Urinary bladder (tissue), 4 donors: ENCODE data around the gene BRIP1. TPM values are rescaled to one million over a fixed set of nuclear protein-coding genes. Genes with fewer than 3 reads are reported as not detected.
"Not testable (repeated sequence)": the region's sequence is repeated elsewhere in the genome, so short reads cannot be mapped to it uniquely, and the experiment has no call there.

Experiments
- DNase-seq: peaks from one replicate; pipeline ENCODE4 v3.0.0-alpha.2; 2015; ENCODE audit errors: extremely low spot score
- H3K27ac ChIP-seq: one replicate; pipeline ENCODE4 v1.5.1; 2013; ENCODE audit warnings: low read depth, mild to moderate bottlenecking, moderate library complexity
- H3K36me3 ChIP-seq: one replicate; pipeline ENCODE4 v1.6.1; 2013; ENCODE audit warnings: mild to moderate bottlenecking, moderate library complexity; ENCODE audit not compliant: insufficient read depth
- H3K4me1 ChIP-seq: one replicate; pipeline ENCODE4 v1.6.1; 2013; ENCODE audit warnings: mild to moderate bottlenecking, moderate library complexity; ENCODE audit not compliant: insufficient read depth
- H3K4me3 ChIP-seq: one replicate; pipeline ENCODE4 v1.5.1; 2013; ENCODE audit warnings: low read depth, low read length
- WGBS: extraction: QIAGEN DNeasy Blood & Tissue Kit; methylation state at CpG from one replicate; pipeline ENCODE4 v1.1.7; 2013; 5-methylcytosine and 5-hydroxymethylcytosine counted together
- polyA plus RNA-seq: library from polyadenylated mRNA; stranded (reverse); fragments of 200-250 nt; gene quantifications from one replicate; pipeline ENCODE4 v1.2.3, GENCODE V29; 2013
- total RNA-seq: library from RNA; depleted of rRNA; stranded (reverse); fragments of >200 nt; gene quantifications from one replicate; pipeline ENCODE4 v1.2.3, GENCODE V29; 2014
- donor health status: healthy with polysubstance abuse.
- donor health status: healthy.

BRIP1 gene
- total RNA-seq (19.0 TPM), polyA plus RNA-seq (0.41 TPM)

DNA sequence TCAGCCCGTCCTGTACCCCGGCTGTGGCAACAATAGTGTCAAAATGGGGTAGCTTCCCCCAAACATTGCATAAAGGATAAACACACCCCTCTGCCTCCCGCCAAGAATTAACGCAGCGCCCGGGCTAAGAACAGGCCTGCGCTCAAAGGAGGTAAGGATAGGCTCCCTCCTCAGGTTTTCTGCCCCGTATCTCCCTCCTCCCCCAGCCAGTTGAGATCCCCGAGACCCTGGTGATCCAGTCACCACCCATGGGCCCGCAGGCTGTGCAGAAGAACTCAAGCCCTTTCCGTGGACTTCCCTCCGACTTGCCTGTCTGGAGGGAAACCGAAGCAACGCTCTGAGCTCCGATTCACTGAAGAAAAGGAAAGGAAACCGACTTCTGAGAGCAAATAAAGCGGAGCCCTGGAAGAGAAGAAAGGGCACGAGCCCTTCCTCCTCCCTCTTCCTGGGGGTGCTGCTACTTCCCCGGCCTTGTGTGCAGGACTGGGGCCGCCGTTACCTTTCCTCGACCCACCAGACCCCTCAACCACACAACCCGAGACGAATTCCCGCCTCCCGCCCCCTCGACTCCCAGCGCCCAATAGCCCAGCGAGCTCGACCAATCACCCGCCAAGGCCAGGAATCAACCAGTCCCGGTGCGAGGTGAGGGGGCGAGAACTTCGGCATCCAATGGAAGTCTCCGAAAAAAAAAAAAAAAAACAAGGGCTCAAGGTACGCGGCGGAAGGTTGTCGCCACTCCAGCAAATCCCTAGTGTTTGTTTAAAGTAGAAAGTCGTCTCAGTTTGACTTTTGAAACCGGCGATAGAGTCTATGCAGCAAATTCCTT lies at the start of gene BRIP1:
TSS of gene BRIP1 (minus strand) at position 554 of the 826 bp plus-strand sequence. CDS start 1,989 bp downstream, outside the sequence.
- H3K4me3 ChIP-seq = peak within 1 kb of the TSS; percentile 66
- H3K4me1 ChIP-seq = no peaks in the 10 kb centered on the region
- H3K27ac ChIP-seq = peak within 1 kb of the TSS; percentile 71
- DNase-seq = peak; percentile 95
- under 1% methylated on average over 43 of the region's 43 CpGs for WGBS
- H3K36me3 ChIP-seq = no peaks in the 10 kb centered on the region

DNA sequence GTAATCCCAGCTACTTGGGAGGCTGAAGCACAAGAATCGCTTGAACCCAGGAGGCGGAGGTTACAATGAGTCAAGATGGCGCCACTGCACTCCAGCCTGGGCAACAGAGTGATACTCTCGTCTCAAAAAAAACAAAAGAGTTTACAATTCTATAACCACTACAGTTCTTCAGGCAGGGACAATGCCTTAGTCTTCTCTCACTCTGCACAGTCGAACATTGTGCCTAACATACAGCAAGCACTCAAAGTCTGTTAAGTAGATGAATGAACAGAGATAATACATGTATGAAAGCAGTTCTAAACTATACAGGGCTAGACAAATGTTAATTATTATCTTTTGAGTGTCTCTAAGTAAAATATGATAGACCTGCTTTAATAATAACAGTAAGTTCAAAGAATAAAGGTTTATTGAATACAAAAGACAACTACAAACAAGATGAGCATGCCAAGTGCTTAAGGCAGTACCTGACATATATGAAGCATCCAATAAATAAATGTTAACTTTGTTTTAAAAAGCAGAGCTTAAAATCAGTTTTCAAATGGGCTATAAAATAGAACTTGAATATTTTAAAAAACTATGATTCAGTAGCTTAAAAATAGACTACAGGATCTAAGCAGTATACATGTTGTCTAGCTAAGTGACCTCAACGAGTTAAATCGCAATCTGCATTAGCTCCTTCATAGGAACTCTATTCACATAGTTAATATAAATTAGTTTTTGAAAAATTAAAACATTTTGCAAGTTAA lies 45.1 kb upstream of the BRIP1 start:
- peaks cover 3% of the 10 kb centered on the region for H3K36me3 ChIP-seq
- DNase-seq = no peak
- H3K4me1 ChIP-seq = no peaks in the 10 kb centered on the region
- H3K27ac ChIP-seq = no peak overlapping the region
- H3K4me3 ChIP-seq = no peak overlapping the region
- WGBS = 93% methylated on average over 7 of the region's 7 CpGs

GRCh38 chr17:61907361-61907760 lies 44.0 kb upstream of the BRIP1 start:
- no peak for DNase-seq
- Histone ChIP-seq H3K36me3 (peaks cover 3% of the 10 kb centered on the region), H3K27ac (no peak overlapping the region), H3K4me3 (no peak overlapping the region), H3K4me1 (no peaks in the 10 kb centered on the region)
- WGBS = 94% methylated on average over 5 of the region's 5 CpGs

GRCh38 chr17:61904094-61904710 lies 40.9 kb upstream of the BRIP1 start:
- no peak for DNase-seq
- Histone ChIP-seq H3K4me3 (no peak overlapping the region), H3K36me3 (peaks cover 2% of the 10 kb centered on the region), H3K4me1 (no peaks in the 10 kb centered on the region), H3K27ac (no peak overlapping the region)
- WGBS = 91% methylated on average over 5 of the region's 5 CpGs

DNA sequence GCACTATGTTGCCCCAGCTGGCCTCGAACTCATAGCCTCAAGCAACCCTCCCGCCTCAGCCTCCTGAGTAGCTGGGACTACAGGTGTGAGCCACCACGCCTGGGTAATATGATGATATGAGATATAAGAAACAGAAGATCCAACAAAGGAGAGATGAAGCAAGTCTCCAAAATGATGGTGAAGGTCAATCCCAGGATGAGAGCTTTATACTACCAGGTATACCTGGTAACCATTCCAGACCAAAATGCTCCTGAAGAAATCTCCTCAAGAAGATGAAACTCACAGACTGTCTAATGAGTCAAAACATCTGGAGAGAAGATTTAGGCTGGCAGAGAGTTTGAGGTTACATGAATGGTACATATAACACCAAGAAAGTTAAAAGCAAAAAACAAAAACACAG lies 39.9 kb upstream of the BRIP1 start:
- Histone ChIP-seq H3K27ac (no peak overlapping the region), H3K4me1 (no peaks in the 10 kb centered on the region), H3K36me3 (peaks cover 2% of the 10 kb centered on the region), H3K4me3 (no peak overlapping the region)
- 100% methylated on average over 3 of the region's 3 CpGs for whole genome bisulfite sequencing
- no peak for DNase-seq

DNA sequence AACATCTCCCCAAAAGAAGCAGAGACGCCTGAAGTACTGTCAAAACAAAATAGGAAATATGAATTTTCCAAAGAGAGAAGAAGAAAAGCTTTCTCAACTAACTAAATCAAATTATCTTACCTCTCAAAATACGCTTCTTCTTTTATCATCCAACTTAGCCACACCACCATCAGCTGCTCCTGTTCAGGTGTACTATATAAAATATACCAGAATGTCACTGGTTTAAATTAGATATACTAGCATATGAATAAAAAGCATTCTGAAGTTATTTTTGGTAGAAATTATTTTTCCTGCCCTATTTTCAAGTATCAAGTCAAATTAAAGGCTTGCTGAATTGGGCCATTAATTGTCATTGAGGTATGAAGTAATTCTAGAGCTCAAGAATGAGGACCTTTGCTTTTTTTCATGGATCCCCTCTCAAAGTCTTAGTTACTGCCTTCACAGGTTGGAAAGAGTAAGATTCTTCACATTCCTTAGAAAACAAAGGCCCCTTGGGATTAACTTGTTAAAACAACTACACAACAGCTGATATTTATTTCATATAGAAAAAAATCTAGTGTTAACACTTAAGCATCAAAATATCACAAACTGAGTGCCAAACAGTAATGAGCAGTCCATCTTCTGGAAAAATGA lies 34.3 kb upstream of the BRIP1 start:
- peaks cover 3% of the 10 kb centered on the region for H3K36me3 ChIP-seq
- no peak overlapping the region for H3K4me3 ChIP-seq
- H3K27ac ChIP-seq = no peak overlapping the region
- no peaks in the 10 kb centered on the region for H3K4me1 ChIP-seq
- 89% methylated on average over 2 of the region's 2 CpGs for WGBS
- no peak for DNase-seq

DNA sequence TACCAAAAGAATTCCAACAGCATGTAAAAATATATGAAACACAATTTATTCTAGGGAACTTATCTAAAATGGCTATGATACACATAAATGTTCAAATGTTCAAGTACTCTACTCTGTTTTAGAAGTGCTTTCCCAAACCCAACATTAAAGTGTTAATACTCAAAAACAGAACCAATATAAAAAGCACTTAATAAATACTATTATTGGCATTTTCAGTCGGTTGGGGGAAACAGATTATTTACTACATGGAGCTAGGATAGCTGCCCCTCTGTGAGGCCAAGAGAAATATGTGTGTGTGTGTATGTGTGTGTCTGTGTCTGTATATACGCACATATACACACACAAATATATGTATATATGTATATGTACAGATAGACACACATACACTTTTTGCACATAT lies 32.1 kb upstream of the BRIP1 start:
- WGBS = 63% methylated on average over 2 of the region's 2 CpGs
- H3K4me3 ChIP-seq = no peak overlapping the region
- no peak for DNase-seq
- no peaks in the 10 kb centered on the region for H3K4me1 ChIP-seq
- H3K27ac ChIP-seq = no peak overlapping the region
- peaks cover 3% of the 10 kb centered on the region for H3K36me3 ChIP-seq

GRCh38 chr17:61894310-61894709 lies 31.0 kb upstream of the BRIP1 start:
- WGBS = 90% methylated on average over 5 of the region's 5 CpGs
- not testable (repeated sequence) for H3K4me3 ChIP-seq, DNase-seq, H3K27ac ChIP-seq, H3K4me1 ChIP-seq, H3K36me3 ChIP-seq

DNA sequence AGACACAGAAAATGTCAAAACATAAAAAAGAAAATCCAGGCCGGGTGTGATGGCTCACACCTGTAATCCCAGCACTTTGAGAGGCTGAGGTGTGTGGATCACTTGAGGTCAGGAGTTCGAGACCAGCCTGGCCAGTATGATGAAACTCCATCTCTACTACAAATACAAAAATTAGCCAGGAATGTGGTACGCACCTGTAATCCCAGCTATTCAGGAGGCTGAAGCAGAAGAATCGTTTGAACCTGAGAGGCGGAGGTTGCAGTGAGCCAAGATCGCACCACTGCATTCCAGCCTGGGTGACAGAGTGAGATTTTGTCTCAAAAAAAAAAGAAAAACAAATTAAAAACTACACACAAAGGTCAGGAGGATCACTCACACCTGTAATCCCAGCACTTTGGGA lies 24.4 kb upstream of the BRIP1 start:
- DNase-seq, H3K4me3 ChIP-seq, H3K4me1 ChIP-seq, H3K27ac ChIP-seq, H3K36me3 ChIP-seq: not testable (repeated sequence)
- 95% methylated on average over 6 of the region's 6 CpGs for WGBS

DNA sequence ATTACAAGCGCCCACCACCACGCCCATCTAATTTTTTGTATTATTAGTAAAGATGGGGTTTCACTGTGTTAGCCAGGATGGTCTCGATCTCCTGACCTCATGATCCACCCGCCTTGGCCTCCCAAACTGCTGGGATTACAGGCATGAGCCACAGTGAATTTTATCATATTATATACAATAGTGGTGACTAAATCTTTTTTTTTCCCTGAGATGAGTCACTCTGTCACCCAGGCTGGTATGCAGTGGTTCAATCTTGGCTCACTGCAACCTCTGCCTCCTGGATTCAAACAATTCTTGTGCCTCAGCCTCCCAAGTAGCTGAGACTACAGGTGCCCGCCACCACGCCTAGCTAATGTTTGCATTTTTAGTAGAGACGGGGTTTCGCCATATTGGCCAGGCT lies 22.5 kb upstream of the BRIP1 start:
- H3K4me3 ChIP-seq, H3K4me1 ChIP-seq, H3K27ac ChIP-seq, DNase-seq, H3K36me3 ChIP-seq: not testable (repeated sequence)
- 96% methylated on average over 8 of the region's 8 CpGs for WGBS

DNA sequence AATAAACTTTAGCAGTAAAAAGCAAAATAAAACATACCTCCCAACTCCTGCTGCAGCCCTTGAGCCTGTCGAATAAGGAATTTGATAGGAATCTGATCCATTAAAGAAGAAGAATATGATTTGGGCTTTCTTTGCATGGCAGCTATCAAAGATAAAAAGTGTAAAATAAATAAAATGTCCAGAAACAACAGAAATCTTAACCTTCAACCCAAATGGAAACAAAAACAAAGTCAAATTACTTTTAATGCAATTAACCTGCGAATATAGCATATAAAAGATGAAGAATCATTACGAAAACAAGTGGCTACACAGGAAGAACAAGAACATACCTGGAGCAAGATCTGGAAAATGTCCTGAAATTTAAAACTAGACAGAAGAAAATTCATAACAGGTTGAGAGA lies 21.5 kb upstream of the BRIP1 start:
- 93% methylated on average over 3 of the region's 3 CpGs for WGBS
- H3K27ac ChIP-seq = no peak overlapping the region
- peaks cover under 1% of the 10 kb centered on the region for H3K36me3 ChIP-seq
- H3K4me3 ChIP-seq = no peak overlapping the region
- DNase-seq = no peak
- H3K4me1 ChIP-seq = no peaks in the 10 kb centered on the region

- WGBS = 95% methylated on average over 4 of the region's 4 CpGs
- peaks cover 1% of the 10 kb centered on the region for H3K36me3 ChIP-seq
Measured at GRCh38 chr17:61880589-61881102, 17.3 kb upstream of the BRIP1 start.

GRCh38 chr17:61878984-61879612 lies 15.8 kb upstream of the BRIP1 start:
- DNase-seq = no peak
- WGBS = 95% methylated on average over 3 of the region's 3 CpGs
- Histone ChIP-seq H3K27ac (no peak overlapping the region), H3K4me3 (no peak overlapping the region), H3K4me1 (no peaks in the 10 kb centered on the region), H3K36me3 (peaks cover 1% of the 10 kb centered on the region)

More at GRCh38 chr17:61880589-61881102, 17.3 kb upstream of the BRIP1 start:
- DNase-seq = no peak
- H3K4me1 ChIP-seq = no peaks in the 10 kb centered on the region
- no peak overlapping the region for H3K27ac ChIP-seq
- H3K4me3 ChIP-seq = no peak overlapping the region
